ENCODE data around the gene LIME1. TPM values are rescaled to one million over a fixed set of nuclear protein-coding genes. Genes with fewer than 3 reads are reported as not detected.

LIME1 gene
- total RNA-seq, 1 donor = 3.5 TPM

DNA sequence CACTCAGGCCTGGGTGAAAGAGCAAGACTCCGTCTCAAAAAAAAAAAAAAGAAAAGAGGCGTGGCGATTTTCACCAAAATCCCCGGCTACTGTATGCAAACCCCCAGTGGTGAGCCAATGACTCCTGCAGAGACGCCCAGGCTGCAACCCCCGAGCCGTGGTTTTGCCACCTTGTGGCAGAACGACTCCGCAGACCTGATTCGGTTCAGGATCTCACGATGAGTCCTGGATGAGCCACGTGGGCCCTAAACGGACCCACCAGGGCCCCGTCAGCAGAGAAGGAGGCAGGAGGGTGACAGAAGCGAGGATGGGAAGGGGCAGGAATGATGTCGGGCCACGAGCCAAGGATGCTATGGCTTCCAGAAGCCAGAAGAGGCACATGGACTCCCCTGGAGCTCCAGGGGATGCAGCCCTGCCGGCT, 45.6 kb downstream of the LIME1 start:
- TF ChIP-seq, protein P1, sequence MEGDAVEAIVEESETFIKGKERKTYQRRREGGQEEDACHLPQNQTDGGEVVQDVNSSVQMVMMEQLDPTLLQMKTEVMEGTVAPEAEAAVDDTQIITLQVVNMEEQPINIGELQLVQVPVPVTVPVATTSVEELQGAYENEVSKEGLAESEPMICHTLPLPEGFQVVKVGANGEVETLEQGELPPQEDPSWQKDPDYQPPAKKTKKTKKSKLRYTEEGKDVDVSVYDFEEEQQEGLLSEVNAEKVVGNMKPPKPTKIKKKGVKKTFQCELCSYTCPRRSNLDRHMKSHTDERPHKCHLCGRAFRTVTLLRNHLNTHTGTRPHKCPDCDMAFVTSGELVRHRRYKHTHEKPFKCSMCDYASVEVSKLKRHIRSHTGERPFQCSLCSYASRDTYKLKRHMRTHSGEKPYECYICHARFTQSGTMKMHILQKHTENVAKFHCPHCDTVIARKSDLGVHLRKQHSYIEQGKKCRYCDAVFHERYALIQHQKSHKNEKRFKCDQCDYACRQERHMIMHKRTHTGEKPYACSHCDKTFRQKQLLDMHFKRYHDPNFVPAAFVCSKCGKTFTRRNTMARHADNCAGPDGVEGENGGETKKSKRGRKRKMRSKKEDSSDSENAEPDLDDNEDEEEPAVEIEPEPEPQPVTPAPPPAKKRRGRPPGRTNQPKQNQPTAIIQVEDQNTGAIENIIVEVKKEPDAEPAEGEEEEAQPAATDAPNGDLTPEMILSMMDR (IDR thresholded peaks at IDR 0.05; ENCODE audit: insufficient read depth, low read depth, low read length) = no peak
- DNase-seq (ENCODE audit: low read depth) = no peak

DNA sequence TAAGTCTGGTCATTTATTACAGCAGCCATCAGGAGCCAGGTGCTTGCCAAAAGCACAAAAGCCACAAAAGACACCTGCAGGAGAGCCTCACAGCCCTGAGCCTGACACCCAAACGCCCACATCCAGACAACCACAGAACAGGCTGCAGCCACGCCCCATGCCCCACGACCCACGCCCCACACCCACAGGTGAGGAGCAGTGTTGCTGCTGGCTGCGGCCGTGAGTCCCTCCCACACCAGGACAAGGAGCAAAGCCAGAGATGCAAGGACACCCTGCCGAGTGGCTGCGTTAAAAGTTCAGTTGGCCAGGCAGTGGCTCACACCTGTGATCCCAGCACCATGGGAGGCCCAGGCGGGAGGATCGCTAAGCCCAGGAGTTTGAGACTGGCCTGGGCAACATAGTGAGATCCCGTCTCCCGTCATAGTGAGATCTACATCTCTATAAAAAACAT, 46.1 kb downstream of the LIME1 start:
- TF ChIP-seq, protein P1 (IDR thresholded peaks at IDR 0.05; ENCODE audit: insufficient read depth, low read depth, low read length) = no peak
- no peak for DNase-seq (ENCODE audit: low read depth)
- no peak overlapping the region for H3K4me3 ChIP-seq (ENCODE audit: low read depth, low read length)

More for the DNA sequence above, 45.6 kb downstream of the LIME1 start:
- no peak overlapping the region for H3K4me3 ChIP-seq (ENCODE audit: low read depth, low read length)

DNA sequence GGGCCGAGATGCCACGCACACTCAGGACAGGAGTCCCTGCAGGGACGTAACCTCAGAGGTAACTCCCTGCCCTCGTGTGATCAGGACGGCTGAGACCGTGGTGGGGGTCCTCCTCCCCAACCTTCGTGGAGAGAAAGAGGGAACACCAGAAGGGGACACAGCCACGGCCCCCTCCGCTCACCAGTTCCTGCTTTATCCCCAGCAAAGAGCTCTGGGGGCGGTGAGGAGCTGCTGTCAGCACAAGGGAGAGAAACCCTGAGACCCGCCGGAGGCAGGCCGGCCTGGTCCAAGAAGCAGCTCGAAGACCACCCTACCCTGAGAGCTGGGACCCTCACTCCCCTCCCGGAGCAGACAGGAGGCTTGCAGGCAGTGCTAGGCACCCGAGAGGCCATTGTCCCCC, 47.5 kb downstream of the LIME1 start:
- TF ChIP-seq, protein P1 (IDR thresholded peaks at IDR 0.05; ENCODE audit: insufficient read depth, low read depth, low read length) = no peak
- no peak for DNase-seq (ENCODE audit: low read depth)

DNA sequence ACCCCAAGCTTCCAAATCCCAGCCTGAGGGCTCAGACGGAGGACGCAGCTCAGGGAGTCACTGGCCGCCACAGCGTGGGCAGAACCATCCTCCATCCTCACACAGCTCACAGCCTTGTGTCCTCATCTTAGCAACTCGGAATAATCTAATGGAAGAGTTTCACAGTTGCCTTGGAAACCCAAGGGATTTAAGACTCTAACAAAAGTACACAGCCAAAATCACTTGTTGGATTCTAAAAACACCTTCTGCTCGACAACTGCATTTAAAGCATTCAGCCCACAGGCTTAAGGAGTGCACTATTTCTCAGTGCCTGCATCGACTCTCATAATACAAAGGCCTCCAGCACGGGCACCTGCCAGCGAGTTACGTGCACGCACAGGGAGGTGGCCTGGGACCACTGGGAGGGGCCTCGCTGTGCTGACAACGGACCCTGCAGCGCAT, 49.2 kb downstream of the LIME1 start:
- TF ChIP-seq, protein P1 (IDR thresholded peaks at IDR 0.05; ENCODE audit: insufficient read depth, low read depth, low read length) = no peak
- DNase-seq (ENCODE audit: low read depth) = no peak
- no peak overlapping the region for H3K4me3 ChIP-seq (ENCODE audit: low read depth, low read length)

More for the DNA sequence above, 47.5 kb downstream of the LIME1 start:
- H3K4me3 ChIP-seq (ENCODE audit: low read depth, low read length) = no peak overlapping the region

DNA sequence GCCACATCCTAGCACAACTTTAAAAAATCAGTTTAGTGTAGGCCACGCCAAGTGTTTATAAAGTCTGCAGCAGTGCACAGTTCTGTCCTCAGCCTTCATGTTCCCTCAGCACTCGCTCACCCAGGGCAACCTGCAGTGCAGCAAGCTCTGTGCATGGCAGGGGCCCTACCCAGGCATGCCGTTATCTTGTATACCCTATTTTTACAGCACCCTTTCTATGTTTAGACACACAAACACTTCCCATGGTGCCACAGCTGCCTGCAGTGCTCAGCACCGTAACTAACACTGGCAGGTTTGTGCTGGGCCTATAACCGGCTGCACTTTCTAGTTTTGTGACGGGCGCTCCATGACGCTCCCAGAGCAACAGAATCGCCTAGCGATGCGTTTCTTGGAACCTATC, 50.8 kb downstream of the LIME1 start:
- DNase-seq (ENCODE audit: low read depth) = no peak
- no peak overlapping the region for H3K4me3 ChIP-seq (ENCODE audit: low read depth, low read length)
- TF ChIP-seq, protein P1 (IDR thresholded peaks at IDR 0.05; ENCODE audit: insufficient read depth, low read depth, low read length) = no peak

DNA sequence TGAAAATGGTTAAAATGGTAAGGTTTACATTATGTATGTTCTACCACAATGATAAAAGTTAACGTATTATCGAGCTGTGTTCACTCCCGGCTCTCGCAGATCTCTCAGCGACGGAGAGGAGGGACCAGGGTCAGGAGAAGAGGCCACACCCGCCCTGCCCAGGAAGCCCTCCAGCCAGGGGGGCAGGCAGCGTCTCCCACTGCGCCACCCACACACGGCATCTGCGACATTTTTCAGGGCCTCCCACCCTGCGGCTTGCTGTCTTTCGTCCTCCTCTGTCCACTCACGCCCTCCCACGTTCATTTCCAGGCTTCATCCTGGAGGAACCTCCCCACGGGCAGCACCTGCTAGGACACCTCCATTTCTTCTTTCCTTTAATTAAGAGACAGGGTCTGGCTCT, 51.3 kb downstream of the LIME1 start:
- H3K4me3 ChIP-seq (ENCODE audit: low read depth, low read length) = no peak overlapping the region
- TF ChIP-seq, protein P1 (IDR thresholded peaks at IDR 0.05; ENCODE audit: insufficient read depth, low read depth, low read length) = no peak
- no peak for DNase-seq (ENCODE audit: low read depth)

Small RNA genes lying within 50 kb of the gene (small RNA-seq; reads per million reads assigned to genes)
- gene LIME1 (not detected), gene TNFRSF6B (not detected)

Other genes with a start within 250 kb of the LIME1 start
- under 0.01 and 0.43 TPM in 2 replicates for gene EEF1A2, start 237.6 kb upstream of the LIME1 start, total RNA-seq
- gene PPDPF, start 215.9 kb upstream of the LIME1 start, total RNA-seq = 38.4 and 78.0 TPM in 2 replicates
- gene PTK6, start 199.3 kb upstream of the LIME1 start, total RNA-seq = under 0.01 TPM in 2 replicates
- gene SRMS, start 188.9 kb upstream of the LIME1 start, total RNA-seq = not detected in 2 replicates
- gene FNDC11, start 182.5 kb upstream of the LIME1 start, total RNA-seq = 0.86 and 0.97 TPM in 2 replicates
- gene HELZ2, start 162.4 kb upstream of the LIME1 start, total RNA-seq = 29.0 and 46.6 TPM in 2 replicates
- 9.3 and 10.8 TPM in 2 replicates for gene GMEB2, start 109.6 kb upstream of the LIME1 start, total RNA-seq
- 5.6 and 10.6 TPM in 2 replicates for gene STMN3, start 83.2 kb upstream of the LIME1 start, total RNA-seq
- gene RTEL1, start 78.4 kb upstream of the LIME1 start, total RNA-seq = 11.7 and 14.2 TPM in 2 replicates
- 31.5 and 44.5 TPM in 2 replicates for gene TNFRSF6B, start 40.0 kb upstream of the LIME1 start, total RNA-seq
- gene ARFRP1, start 28.7 kb upstream of the LIME1 start, total RNA-seq = 24.2 and 30.3 TPM in 2 replicates
- gene ZGPAT, start 28.6 kb upstream of the LIME1 start, total RNA-seq = 19.4 and 20.3 TPM in 2 replicates
- 24.2 and 35.1 TPM in 2 replicates for gene SLC2A4RG, start 3.1 kb downstream of the LIME1 start, total RNA-seq
- 13.8 and 21.3 TPM in 2 replicates for gene ZBTB46, start 94.6 kb downstream of the LIME1 start, total RNA-seq
- gene ABHD16B, start 124.8 kb downstream of the LIME1 start, total RNA-seq = not detected in 2 replicates
- 103 and 115 TPM in 2 replicates for gene TPD52L2, start 128.6 kb downstream of the LIME1 start, total RNA-seq
- 51.2 and 61.7 TPM in 2 replicates for gene DNAJC5, start 158.5 kb downstream of the LIME1 start, total RNA-seq
- 20.9 and 25.0 TPM in 2 replicates for gene UCKL1, start 219.8 kb downstream of the LIME1 start, total RNA-seq
- gene ZNF512B, start 233.3 kb downstream of the LIME1 start, total RNA-seq = 13.8 and 15.8 TPM in 2 replicates
- gene SAMD10, start 243.0 kb downstream of the LIME1 start, total RNA-seq = 0.64 and 1.3 TPM in 2 replicates
- gene PRPF6, start 244.5 kb downstream of the LIME1 start, total RNA-seq = 52.7 and 53.8 TPM in 2 replicates

All from fibroblast of villous mesenchyme (primary cell).